Measurements from ENCODE around the gene SRRM5.
"Not testable (repeated sequence)": the region's sequence is repeated elsewhere in the genome, so short reads cannot be mapped to it uniquely, and the experiment has no call there.

SRRM5 gene

GRCh38 chr19:43616306-43616705 lies 4.4 kb downstream of the SRRM5 start:
- no peak for DNase-seq (ENCODE audit: low read depth in 2 of 2)

DNA sequence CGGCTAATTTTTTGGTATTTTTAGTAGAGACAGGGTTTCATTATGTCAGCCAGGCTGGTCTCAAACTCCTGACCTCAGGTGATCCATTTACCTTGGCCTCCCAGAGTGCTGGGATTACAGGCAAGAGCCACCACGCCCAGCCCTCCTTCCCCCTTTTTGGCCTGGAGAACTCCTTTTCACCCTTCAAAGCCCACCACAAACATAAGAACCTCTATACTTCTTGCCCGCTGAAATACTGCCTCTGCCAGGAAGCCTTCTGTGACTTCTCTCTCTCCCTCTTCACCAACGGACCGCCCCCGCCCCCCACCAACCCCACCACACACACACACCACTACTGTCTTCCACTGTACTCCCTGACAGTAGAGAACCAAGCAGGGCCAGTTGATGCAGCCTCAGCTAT lies 5.1 kb downstream of the SRRM5 start:
- DNase-seq (ENCODE audit: low read depth in 2 of 2), result no peak

GRCh38 chr19:43618921-43619261 lies 7.0 kb downstream of the SRRM5 start:
- DNase-seq (ENCODE audit: low read depth in 2 of 2), result peak in 1 of 2 donors; percentile 24

GRCh38 chr19:43619262-43620060 lies 7.6 kb downstream of the SRRM5 start, which contains the start of gene ZNF428:
ZNF428 (minus strand) TSS chr19:43619629; CDS start chr19:43614304, 5,325 bp downstream.
- DNase-seq (ENCODE audit: low read depth in 2 of 2), result peak; percentile 74 to 80

- peak; percentile 80 to 82 for DNase-seq (ENCODE audit: low read depth in 2 of 2)
These were observed 8.4 kb downstream of the SRRM5 start for GRCh38 chr19:43620061-43621001.

- no peak for DNase-seq (ENCODE audit: low read depth in 2 of 2)
These were observed 10.2 kb downstream of the SRRM5 start for GRCh38 chr19:43622070-43622469.

DNA sequence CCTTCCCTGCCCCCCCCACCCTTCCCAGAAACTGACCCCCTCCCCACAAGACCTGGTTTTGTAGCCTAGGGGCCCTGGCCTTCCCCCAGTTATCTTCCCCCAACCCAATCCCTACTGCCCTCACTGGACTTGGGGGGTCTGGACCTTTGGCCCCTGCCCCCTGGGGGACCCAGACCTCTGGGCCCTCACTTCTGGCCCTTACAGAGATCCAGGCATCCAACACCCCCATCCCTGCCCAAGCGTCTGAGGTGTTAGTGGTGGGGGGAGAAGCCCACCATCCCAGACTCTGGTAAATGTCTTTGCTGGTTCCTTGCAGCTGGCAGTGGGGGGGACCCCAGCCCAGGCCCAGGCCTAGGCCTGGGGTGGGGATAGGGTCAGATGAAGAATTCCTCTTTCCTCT lies 11.1 kb downstream of the SRRM5 start:
- DNase-seq (ENCODE audit: low read depth in 2 of 2), result no peak

DNA sequence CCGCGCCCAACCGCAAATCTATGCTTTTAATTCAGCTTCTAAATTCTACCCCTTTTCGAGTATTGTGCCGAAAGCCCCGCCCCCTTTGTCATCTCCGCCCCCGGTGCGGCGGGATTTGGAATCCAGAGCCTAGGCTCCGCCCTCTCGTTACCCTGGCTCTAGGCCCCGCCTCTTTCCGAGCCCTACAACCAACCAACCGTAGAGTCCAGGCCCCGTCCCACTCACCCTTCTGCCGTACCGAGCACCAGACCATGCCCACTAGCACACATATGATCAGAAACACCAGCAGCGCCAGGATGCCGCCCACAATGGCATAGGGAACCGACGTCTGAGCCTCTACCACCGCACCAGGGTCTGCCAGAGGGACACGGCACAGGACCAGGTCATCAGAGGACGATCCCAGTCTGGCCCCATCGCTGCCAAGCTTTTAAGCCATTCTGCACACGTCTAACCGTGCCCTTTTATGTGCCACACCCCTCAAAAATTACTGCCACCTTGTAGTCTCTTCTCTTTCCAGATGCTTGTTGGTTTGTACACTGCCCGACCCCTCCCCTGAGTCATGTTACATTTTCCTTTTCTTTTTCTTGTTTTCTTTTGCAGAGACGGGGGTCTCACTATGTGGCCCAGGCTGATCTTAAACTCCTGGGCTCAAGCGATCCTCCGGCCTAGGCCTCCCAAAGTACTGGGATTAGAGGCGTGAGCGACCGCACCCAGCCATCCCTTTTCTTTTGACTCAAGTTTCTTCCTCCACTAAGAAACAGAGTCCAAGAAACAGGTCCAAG lies 12.2 kb downstream of the SRRM5 start:
- no peak for DNase-seq (ENCODE audit: low read depth in 2 of 2)

- DNase-seq (ENCODE audit: low read depth in 2 of 2), result peak; percentile 75 to 82
These were observed 13.0 kb downstream of the SRRM5 start for GRCh38 chr19:43624933-43625332.

GRCh38 chr19:43625918-43626579 lies 14.2 kb downstream of the SRRM5 start:
- no peak for DNase-seq (ENCODE audit: low read depth in 2 of 2)

- DNase-seq (ENCODE audit: low read depth in 2 of 2), result no peak
These were observed 14.9 kb downstream of the SRRM5 start for GRCh38 chr19:43626838-43627237.

- no peak for DNase-seq (ENCODE audit: low read depth in 2 of 2)
These were observed 16.9 kb downstream of the SRRM5 start for GRCh38 chr19:43628646-43629326.

DNA sequence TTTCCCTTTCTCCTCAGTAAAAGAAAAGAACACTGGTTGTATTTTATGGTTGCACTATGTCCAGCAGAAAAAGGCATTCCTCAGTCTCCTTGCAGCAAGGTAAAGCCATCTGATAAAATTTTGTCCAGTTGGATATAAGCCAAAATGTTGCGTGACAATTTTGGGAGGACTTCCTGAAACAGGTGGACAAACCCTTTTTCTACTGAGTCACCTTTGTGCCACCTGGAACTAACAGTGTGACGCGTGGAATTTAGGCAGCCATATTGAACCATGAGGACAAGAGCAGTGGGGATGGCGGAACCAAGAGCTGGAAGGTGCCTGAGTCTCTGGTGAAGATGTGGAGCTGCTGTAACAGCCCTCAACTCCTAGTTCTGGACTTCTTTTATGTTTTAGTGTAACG lies 19.6 kb downstream of the SRRM5 start:
- DNase-seq (ENCODE audit: low read depth in 2 of 2), result no peak

- no peak for DNase-seq (ENCODE audit: low read depth in 2 of 2)
These were observed 21.6 kb downstream of the SRRM5 start for GRCh38 chr19:43633520-43633919.

GRCh38 chr19:43634068-43634467 lies 22.2 kb downstream of the SRRM5 start:
- no peak for DNase-seq (ENCODE audit: low read depth in 2 of 2)

- DNase-seq (ENCODE audit: low read depth in 2 of 2), result no peak
These were observed 22.6 kb downstream of the SRRM5 start for GRCh38 chr19:43634506-43634871.

DNA sequence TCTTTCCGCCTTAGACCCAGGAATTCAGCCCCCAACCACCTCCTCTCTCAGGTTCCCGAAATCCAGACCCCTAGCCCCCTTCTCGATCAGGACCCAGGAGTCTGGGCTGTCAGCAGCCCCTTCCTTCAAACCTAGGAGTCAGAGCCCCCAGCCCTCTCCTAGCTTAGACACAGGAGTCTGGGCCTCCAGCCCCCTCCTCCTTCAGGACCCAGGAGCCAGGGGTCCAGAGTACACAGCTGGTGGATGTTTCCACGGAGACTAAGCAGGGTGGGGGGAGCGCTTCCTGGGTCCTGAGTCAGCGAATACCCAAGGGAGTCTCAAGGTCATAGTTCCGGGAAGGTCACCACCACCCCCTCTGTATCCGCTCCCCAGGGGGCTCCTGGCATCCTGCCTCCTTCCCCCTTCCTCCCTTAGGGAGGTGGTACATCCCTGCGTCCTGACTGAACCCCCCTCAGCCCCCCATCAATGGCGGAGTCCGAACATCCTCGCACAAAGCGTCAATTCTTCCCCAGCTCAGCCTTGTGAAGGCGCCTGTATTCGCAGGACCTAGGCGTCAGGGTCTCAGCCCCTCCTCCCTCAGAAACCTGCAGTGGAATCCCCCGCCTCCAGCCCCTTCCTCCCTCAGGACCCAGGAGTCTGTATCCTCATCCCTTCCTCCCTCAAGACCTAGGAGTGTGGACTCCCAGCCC lies 23.1 kb downstream of the SRRM5 start:
- no peak for DNase-seq (ENCODE audit: low read depth in 2 of 2)

DNA sequence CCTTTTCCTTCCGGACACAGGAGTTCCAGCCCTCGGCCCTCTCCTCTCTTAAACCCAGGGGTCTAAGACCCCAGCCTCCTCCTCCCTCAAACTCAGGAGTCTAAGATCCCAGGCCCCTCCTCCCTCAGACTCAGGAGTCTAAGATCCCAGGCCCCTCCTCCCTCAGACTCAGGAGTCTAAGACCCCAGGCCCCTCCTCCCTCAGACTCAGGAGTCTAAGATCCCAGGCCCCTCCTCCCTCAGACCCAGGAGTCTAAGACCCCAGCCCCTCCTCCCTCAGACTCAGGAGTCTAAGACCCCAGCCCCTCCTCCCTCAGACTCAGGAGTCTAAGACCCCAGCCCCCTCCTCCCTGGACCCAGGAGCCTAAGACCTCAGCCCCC lies 23.7 kb downstream of the SRRM5 start:
- not testable (repeated sequence) for DNase-seq (ENCODE audit: low read depth in 2 of 2)

- DNase-seq (ENCODE audit: low read depth in 2 of 2), result no peak
These were observed 24.3 kb downstream of the SRRM5 start for GRCh38 chr19:43636121-43636683.

Measured in stimulated activated CD4-positive, alpha-beta T cell treated with anti-CD3 and anti-CD28 coated beads, Interleukin-1b, Interleukin-23, amount 100 ng/mL, for 4 hours (primary cell).